GM21390 (cell line): ENCODE results near the gene SNX6.
A peak's percentile ranks its signal among the peaks of the same experiment; 100 is the strongest.
"Not testable (repeated sequence)": the region's sequence is repeated elsewhere in the genome, so short reads cannot be mapped to it uniquely, and the experiment has no call there.

Experiments
- ATAC-seq: cut with Tn5 transposase; IDR thresholded peaks from one replicate; pipeline ENCODE4 v1.9.1; 2021; ENCODE audit not compliant: unreplicated experiment

The SNX6 gene

DNA sequence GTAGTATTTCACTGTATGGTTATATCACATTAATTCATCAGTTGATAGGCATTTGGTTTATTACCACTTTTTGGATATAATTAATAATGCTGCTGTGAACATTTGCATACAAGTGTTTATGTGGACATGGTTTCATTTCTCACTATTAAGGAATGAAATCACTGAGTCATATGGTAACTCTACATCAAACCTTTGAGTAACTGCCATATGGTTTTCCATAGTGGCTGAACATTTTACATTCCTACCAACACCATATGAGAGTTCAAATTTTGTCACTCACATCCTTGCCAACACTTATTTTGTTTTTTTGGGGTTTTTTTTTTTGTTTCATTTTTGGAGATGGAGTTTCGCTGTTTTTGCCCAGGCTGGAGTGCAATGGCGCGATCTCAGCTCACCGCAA is 60.2 kb downstream of the SNX6 start:
- no peak for ATAC-seq

DNA sequence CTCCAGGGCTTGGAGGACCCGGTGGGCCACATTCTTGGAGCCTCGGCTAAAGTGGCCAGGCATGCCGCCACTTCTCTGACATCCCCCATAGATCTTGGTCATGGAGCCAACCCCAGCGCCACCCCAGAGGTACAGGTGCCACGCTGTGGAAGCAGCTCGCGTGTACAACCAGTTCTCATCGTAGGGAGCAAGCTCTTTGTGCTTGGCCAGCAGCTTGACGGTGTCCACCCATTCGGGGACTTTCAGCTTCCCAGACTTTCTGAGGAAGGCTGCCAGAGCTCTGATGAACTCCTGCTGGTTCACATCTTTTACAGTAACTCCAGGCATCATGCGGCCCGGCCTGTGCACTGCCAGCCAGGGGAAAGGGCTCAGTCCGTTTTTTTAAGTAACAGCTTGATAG is 61.1 kb downstream of the SNX6 start:
- ATAC-seq: no peak

DNA sequence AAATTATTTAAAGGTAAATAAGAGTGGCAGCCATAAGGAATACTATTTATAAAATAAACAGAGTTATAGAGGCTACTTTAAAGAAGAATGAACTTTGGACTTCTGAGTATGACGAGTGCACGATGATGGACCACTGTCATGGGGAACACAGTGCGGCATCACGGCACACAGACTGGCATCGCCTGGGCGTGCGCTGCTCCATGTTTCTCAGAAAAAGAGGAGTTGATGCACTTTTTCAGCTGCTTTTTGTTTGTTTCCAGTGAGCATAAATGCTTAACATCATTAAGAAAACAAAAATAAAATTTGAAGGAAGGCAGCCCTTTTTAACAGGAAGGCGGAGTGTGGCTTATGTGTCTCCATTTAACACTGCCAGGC is 67.2 kb downstream of the SNX6 start:
- no peak for ATAC-seq

DNA sequence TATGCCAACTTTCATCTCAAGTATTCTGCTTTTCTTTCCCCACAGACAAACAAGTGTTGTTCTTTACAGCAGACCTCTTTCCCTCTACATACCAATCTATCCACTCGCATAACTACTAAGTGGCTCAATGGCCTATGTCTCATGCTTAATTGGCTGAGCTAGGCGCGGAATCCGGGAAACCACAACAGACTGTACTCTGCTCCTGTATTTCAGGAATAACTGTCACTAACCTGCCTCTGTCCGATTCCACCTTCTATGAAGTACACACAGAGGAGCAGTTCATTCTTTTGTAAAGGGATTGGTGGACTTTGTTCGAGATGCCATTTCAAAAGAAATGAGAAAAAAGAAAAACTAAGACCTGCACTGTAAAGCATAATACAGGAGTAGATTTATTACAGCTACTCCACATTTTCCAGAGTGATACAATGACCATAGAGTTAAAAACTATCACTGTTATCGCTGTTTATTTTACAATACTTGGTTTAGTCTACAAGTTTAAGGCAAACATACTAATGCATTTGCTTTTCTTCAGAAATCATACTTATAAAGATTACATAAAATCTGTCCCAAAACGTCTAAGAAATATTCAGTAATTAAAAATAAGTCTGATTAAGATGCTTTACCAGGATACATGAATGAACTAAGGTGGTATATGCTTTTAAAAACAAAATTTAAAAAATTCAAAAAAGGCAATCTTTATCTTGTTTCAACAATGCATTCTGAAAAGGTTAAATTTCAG is 67.7 kb downstream of the SNX6 start:
- not testable (repeated sequence) for ATAC-seq

DNA sequence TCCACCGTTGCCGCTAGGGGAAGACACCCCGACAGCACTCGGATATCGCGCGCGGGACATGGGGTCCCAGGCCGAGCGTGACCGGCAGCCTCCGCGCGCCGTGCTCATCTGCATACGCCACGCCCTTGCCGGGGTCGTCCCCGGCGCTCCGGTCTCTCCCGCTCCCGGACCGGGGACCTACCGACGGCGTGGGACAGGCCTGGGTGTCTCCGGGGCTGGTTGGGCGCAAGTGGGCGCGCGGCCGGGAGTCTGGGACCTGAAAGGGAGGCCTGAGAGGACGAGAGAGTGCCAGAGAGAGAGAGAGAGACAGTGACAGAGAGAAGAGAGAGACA is 73.5 kb downstream of the SNX6 start:
- ATAC-seq: peak; percentile 49

DNA sequence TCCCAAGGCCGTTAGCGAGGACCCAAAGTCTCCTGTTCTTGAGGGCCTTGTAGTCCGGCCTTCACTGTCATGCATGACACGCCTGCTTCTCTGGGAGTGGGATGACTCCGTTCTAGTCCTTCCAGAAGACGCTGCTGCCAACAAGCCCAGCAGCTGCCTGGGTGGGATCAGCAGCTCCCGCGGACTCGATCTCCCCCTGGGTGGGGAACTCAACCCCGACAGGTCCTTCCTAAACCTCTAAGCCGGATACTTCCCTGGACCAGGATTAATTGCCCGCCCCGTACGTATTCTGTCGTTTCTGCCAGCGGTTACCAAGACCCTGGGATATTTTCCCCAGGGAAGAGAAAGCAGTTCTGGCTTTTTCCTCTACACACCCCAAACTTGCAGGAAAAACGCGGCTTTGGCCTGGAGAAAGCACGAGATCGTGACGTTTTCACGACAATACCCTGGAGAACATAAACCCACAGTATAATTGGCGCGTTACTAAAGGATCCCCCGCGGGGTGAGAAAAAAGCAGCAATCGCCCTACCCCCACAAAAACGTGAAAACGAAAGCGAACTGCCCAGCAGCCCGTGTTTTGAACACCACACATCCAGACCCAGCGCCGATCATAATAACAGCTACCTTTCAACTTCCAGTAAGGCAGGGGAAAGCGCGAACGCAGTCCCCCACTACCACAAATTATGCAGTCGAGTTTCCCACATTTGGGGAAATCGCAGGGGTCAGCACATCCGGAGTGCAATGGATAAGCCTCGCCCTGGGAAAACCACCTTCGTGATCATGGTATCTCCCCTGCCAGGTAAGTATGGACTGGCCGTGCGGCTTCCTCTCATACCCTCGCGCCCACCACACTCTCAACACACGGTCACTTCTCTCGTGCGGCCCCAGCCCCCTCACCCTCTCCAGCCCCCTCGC is 74.1 kb downstream of the SNX6 start:
- ATAC-seq: peak; percentile 73

DNA sequence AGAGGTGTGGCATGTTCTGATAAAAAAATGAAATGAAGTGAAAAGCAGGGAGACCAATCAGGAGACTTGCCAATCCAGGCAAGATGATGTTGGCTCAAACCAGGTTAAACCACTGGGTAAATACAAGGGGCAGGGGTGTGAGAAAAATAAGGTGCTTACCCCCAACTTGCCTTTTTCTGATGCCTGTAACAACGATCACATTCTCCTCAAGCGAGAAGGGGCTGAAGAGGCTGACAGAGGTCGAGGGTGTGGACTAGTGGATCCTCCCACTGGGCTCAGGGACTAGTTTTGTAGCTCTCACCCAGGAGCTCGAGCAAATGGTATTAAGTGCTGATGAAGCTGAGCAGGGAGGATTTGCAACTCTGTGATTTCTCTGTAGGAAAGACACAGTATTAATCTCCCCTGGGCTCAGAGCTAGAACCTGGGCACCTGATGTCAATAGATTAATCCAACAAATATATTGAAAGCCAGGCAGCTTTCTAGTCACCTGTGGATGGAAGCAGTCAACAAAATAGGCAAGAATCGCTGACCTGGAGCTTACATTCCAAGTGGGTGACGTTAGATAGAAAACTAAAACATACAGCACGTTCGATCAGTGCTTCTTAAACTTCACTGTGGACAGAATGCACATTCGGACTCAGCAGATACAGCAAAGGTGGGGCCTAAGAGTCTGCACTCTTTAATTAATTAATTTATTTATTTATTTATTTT is 75.3 kb downstream of the SNX6 start:
- no peak for ATAC-seq

DNA sequence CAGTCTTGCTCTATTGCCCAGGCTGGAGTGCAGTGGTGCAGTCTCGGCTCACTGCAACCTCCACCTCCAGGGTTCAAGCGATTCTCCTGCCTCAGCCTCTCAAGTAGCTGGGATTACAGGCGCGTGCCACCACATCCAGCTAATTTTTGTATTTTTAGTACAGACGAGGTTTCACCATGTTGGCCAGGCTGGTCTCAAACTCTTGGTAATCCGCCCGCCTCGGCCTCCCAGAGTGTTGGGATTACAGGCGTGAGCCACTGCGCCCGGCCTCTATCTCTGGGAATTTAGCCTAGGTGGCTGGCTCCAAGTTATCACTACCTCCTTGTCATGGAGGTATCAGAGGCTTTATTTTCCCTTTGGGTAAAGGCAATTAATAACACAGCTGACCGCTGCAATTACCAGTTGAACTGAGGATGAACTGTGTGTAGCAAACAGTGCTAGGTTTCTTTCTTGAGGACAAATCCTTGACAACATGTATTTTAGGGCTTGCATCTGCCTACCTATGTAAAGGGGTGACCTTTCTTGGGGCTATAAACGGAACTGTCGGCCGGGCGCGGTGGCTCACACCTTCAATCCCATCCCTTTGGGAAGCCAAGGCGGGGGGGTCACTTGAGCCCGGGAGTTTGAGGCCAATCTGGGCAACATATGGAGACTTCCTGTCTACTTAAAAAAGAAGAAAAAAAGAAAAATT is 80.5 kb downstream of the SNX6 start:
- ATAC-seq: not testable (repeated sequence)

DNA sequence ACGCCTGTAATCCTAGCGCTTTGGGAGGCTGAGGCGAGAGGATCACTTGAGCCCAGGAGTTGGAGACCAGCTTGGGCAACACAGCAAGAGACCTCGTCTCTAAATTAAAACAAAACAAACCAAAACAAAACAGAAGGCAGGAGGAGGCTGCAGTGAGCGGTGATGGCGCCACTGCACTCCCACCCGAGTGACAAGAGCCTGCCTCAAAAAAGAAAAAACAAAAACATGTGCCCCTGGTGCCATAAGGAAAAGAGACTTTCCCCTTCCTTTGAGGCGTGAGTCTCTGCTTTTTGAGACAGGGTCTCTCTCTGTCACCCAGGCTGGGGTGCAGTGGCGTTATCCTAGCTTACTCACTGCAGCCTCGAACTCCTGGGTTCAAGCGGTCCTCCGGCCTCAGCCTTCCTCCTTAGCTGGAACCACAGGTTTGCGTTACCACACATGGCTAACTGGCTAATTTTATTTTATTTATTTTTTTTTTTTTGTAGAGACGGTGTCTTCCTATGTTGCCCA is 81.4 kb downstream of the SNX6 start:
- ATAC-seq: no peak

DNA sequence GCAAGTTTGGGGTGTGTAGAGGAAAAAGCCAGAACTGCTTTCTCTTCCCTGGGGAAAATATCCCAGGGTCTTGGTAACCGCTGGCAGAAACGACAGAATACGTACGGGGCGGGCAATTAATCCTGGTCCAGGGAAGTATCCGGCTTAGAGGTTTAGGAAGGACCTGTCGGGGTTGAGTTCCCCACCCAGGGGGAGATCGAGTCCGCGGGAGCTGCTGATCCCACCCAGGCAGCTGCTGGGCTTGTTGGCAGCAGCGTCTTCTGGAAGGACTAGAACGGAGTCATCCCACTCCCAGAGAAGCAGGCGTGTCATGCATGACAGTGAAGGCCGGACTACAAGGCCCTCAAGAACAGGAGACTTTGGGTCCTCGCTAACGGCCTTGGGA is 82.8 kb downstream of the SNX6 start:
- ATAC-seq: peak; percentile 32

DNA sequence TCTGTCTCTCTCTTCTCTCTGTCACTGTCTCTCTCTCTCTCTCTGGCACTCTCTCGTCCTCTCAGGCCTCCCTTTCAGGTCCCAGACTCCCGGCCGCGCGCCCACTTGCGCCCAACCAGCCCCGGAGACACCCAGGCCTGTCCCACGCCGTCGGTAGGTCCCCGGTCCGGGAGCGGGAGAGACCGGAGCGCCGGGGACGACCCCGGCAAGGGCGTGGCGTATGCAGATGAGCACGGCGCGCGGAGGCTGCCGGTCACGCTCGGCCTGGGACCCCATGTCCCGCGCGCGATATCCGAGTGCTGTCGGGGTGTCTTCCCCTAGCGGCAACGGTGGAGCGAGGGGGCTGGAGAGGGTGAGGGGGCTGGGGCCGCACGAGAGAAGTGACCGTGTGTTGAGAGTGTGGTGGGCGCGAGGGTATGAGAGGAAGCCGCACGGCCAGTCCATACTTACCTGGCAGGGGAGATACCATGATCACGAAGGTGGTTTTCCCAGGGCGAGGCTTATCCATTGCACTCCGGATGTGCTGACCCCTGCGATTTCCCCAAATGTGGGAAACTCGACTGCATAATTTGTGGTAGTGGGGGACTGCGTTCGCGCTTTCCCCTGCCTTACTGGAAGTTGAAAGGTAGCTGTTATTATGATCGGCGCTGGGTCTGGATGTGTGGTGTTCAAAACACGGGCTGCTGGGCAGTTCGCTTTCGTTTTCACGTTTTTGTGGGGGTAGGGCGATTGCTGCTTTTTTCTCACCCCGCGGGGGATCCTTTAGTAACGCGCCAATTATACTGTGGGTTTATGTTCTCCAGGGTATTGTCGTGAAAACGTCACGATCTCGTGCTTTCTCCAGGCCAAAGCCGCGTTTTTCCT is 83.4 kb downstream of the SNX6 start:
- ATAC-seq: peak; percentile 83

DNA sequence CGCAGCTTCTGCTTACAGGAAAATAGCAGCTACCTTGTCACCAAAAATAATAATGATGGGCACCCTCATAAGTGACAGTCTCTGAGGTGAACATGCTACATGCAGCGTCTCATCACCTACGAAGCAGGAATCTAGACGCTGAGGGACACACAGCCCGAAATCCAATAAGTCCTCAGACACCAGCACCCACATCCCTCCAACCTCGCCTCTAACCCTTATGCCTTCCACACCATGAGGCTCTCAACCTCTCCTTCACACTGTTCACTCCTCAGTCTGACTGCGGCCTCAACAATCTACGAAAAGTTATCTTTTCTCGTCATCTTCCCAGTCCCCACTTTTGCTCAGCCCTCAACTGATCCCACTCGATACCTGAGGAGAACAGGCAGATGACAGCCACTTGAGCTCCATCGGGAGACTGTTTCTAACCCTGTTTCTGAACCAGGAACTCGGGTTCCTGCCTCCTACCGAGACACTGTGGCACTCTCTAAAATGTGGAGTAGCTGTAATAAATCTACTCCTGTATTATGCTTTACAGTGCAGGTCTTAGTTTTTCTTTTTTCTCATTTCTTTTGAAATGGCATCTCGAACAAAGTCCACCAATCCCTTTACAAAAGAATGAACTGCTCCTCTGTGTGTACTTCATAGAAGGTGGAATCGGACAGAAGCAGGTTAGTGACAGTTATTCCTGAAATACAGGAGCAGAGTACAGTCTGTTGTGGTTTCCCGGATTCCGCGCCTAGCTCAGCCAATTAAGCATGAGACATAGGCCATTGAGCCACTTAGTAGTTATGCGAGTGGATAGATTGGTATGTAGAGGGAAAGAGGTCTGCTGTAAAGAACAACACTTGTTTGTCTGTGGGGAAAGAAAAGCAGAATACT is 89.5 kb downstream of the SNX6 start:
- not testable (repeated sequence) for ATAC-seq

DNA sequence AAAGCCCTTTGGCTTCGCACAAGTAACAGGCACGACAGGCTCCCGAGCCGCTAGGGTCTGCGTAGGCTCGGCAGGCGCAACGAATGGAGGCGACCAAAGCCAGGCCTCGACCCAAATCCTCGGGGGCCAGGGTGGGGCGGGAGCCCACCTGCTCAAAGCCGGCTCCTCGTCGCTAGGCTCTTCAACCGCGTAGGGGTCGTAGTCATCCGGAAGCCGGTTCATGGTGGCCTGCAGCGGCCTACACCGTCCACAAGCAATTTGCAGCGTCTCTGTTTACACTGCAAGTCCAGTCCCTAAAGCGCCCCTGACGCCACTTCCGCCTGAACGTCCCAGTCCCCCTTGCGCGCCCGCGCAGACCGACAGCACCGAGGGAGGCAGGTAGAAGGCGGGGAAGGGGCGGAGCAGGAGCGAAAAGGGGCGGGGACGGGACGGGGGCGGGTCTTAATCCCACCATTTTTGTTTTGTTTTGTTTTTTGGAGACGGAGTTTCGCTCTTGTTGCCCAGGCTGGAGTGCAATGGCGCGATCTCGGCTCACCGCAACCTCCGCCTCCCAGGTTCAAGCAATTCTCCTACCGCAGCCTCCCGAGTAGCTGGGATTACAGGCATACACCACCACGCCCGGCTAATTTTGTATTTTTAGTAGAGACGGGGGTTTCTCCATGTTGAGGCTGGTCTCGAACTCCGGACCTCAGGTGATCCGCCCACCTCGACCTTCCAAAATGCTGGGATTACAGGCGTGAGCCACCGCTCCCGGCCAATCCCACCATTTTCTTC is 90.4 kb downstream of the SNX6 start, which contains the start of gene EAPP:
Gene EAPP (minus strand): TSS at position 295 of the 774 bp plus-strand sequence. CDS start 73 bp downstream, at position 222.
- ATAC-seq: peak; percentile 100

DNA sequence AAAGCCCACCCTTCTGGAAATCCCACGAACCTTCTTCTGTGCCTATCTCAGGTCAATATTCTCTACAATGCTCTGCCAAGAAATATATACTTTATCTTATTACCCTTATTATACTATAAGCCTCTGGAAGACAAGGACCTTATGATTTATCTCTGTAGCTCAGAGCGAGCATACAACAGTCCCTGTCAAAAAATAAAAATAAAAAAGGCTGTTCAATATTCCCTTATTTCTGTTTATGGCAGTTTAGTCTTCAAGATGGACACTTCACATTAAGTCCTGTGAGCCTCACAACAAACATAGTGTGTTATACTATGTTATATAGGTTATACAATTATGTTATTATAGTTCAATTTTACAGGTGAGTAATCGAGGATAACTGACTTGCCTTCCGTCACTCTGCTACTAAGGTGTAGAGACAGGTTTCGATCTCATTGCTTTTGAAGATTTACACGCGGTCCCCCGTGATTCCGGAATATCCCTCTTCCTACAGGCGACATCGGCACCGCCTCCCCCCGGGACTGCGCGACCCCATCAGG is 91.0 kb downstream of the SNX6 start:
- peak; percentile 9 for ATAC-seq

DNA sequence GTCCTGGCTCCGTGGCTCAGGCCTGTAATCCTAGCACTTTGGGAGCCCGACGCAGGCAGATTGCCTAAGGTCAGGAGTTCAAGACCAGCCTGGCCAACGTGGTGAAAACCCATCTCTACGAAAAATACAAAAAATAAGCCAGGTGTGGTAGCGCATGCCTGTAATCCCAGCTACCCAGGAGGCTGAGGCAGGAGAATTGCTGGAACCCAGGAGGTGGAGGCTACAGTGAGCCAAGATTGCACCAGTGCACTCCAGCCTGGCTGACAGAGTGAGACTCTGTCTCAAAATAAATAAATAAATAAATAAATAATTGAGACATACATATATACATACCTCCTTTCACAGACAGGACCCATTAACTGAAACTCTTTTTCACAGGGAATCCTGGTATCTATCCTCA is 91.9 kb downstream of the SNX6 start:
- ATAC-seq: not testable (repeated sequence)

DNA sequence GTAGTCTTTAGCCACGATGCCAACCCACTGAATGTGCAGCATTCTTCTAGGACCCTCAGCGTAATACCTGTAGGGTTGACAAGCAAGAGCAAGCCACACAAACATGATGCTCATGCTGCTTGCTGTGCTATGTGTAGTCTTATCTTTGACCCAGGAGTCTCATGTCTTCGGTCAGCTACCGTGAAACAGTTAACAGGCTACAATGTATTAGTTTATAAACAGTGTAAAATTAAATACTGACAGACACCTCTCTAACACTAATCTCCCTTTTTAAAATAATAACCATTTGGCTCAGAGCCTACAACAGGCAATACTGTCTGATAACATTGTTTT is 92.3 kb downstream of the SNX6 start:
- ATAC-seq: no peak

DNA sequence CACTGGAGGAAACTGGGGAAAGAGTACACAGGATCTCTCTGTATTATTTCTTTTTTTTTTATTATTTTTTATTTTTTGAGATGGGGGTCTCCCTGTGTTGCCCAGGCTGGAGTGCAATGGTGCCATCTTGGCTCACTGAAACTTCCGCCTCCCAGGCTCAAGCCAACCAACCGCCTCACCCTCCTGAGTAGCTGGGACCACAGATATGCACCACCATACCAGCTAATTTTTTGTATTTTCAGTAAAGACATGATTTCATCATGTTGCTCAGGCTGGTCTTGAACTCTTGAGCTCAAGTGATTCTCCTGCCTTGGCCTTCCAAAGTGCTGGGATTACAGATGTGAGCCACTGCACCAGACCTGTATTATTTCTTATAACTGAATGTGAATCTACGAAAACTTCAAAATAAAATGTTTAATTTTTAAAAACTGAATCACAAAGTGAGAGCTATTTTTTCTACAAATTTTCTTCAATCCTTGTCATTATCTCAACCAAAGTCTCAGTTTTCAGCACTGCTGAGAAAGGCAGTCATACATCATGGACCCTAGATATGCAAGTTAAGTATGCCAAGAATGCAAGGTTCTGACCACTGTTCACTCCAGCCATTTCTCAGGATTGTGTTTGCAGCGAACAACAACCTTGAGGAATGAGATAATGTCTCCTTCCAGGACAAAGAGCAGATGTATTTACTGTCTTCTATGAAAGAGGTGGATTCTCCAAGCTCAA is 92.8 kb downstream of the SNX6 start:
- ATAC-seq: no peak
